KG1 (cell line): Measurements from ENCODE around the gene USF2.
"Not testable (repeated sequence)": the region's sequence is repeated elsewhere in the genome, so short reads cannot be mapped to it uniquely, and the experiment has no call there.

Experiments
- DNase-seq: peaks from one replicate; lab custom pipeline; 2025; lab: John Stamatoyannopoulos, UW

The USF2 gene

DNA sequence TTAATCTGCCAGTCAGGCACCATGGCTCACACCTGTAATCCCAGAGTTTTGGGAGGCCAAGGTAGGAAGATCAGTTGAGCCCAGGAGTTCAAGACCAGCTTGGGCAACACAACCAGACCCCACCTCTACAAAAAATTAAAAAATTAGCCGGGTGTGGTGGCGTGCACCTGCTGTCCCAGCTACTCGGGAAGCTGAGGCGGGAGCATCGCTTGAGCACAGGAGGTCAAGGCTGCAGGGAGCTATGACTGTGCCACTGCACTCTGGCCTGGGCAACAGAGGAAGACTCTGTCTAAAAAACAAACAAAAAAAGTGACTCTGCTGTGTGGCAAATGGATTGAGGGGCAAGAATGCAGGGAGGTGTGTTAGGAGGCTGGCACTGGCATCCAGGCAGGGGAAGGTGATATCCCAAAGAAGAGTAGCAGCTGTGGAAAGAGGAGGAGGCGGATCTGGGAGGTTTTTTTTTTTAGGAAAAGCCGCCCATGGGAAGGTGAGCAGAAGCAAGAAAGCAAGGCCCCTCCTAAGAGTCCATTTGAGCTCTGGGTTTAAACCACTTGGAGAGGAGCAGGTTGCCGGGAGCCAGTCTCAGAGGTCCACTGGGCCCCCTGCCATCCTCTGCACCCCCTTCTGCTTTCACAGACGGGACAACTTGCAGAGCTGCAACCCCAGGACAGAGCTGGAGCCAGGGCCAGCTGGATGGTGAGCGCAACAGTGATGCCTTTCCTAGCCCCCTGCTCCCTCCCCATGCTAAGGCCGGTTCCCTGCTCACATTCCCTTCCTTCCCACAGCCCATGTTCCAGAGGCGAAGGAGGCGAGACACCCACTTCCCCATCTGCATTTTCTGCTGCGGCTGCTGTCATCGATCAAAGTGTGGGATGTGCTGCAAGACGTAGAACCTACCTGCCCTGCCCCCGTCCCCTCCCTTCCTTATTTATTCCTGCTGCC lies 15.7 kb downstream of the USF2 start:
- DNase-seq, result no peak

- no peak for DNase-seq
Observed at GRCh38 chr19:35285095-35285449, 16.3 kb downstream of the USF2 start.

DNA sequence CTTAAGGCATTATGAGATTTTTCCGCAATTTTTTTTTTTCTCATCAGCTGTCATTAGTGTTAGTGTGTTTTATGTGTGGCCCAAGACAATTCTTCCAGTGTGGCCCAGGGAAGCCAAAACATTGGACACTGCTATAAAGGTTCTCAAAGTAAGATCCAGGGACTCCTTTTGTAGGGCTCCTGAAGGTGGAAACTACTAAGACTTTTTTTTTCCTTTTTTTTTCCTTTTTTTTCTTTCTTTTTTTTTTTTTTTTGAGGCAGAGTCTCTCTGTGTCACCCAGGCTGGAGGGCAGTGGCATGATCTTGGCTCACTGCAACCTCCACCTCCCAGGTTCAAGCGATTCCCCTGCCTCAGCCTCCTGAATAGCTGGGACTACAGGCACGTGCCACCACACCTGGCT lies 16.7 kb downstream of the USF2 start:
- not testable (repeated sequence) for DNase-seq

DNA sequence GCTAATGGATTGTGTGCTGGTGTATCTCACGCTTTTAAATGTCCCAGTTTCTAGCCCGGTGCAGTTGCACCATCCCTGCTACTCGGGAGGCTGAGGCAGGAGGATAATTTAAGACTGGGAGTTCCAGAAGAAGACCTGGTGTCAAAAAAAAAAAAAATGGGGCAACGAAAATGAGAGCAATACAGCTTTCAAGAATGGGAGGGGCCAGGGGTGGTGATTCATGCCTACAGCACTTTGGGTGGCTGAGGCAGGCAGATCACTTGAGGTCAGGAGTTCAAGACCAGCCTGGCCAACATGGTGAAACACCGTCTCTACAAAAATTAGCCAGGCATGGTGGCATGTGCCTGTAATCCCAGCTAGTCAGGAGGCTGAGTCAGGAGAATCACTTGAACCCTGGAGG lies 17.3 kb downstream of the USF2 start:
- not testable (repeated sequence) for DNase-seq

- DNase-seq, result no peak
Observed at GRCh38 chr19:35287713-35288112, 19.0 kb downstream of the USF2 start.

DNA sequence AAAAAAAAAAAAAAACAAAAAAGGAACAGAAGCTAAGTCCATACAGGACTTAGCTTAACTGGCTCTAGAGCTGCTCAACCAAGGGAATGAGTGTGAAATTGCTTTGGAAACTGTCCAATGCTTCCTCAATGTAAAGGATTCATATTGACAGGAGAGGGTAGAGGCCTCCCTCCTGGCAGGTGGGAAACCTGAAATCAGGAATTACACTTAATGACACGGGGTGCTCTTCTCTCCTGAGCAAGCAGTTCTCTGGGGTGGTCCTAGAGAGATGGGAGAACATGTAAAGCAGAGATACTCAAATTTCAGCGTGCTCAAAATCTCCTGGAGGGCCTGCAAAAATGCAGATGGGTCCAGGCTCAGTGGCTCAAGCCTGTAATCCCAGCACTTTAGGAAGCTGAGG lies 19.6 kb downstream of the USF2 start:
- no peak for DNase-seq

GRCh38 chr19:35288906-35289305 lies 20.1 kb downstream of the USF2 start:
- DNase-seq, result no peak

DNA sequence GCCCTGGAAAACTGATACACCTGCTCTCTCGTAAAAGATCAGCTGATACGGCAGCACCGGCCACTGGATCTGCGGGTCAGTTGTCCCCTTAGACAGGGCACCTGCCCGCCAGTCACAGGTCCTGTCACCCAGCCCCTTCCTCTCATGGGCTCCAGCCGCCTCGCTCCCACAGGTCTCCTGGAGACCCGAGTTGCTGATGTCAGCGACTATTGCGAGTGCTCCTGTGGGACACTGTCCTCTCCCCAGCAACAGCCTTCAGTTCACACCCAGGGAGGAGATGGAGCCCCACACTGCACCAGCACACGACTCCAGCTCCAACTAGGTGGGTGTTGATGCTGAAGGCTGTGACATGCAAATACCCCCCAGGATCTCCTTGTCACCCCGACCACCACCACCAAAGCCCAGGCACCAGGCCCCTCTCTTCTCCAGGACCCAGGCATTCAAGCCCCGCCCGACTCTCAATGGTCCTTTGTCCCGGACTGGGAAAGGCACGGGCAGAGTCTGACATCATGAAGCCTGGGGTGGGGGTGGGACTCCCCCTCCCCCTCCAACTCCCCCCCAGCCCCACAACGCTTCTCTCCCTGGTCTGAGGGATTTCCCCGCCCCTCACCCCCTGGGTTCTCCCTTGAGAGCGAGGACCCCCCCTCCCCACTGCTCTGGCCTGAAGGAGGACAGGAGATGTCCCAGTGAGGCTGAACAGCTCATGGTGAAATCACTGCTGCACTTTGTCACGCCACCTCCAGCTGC lies 21.8 kb downstream of the USF2 start:
- no peak for DNase-seq

DNA sequence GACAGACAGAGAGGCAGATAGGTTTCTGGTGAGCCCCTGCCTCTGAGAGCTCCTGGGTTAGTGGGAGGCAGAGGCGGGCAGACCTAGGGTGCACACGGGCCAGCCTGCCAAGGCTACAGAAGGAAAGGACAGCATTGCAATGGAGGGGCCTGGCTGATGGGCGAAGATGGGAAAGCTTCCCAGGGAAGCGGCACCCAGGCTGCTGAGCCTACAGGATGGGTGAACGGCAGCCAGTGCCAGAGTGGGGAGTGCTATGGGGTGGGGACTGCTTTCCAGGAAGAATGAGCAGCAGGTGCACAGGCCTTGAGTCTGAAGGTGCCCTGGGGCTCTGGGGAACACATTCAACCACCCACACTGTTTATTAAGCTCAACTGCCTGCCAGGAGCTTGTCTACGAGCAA lies 22.5 kb downstream of the USF2 start:
- DNase-seq, result no peak

- no peak for DNase-seq
Observed at GRCh38 chr19:35291916-35292315, 23.2 kb downstream of the USF2 start, which contains the start of gene MAG. TSS of gene MAG (plus strand) at chr19:35292161. CDS start at chr19:35295409, 3,248 bp downstream.

DNA sequence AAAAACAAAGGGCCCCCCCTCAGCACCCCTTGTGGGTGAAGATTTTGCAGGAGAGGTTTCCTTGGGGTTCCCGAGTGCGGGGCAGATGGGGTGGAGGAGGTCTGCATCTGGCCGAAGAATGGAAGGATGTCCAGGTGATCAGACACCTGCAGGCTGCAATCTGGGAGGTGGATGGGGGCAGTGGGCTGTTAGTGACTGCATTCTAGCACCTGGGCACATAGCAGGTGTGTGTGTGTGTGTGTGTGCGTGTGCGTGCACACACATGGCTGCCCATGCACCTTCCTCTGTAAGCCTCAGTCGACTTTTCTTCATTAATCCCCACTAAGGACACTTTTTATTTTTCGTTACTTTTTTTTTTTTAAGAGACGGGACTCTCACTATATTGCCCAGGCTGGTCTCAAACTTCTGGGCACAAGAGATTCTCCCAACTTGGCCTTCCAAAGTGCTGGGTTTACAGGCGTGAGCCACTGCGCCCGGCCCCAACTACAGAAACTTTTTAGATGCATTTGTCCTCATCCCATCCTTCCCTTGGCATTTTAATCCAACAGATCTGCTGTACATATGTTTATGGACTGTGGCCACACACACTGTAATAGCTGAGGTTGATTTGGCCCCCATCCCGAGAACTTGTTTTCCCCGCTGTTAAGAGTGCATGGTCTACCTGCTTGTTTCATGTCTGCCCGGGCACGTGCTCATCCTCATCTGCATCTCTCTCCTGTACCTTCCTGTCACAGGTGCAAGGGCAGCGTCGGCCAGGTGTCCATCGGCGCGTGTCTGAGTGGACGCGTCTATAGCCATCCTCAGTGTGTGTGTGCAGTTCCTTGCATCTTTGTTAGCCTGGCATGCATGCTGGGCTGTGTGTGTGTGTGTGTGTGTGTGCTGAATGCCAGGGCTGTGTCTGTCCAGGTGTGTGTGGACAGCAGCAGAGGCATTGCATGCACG lies 23.9 kb downstream of the USF2 start:
- DNase-seq, result no peak

DNA sequence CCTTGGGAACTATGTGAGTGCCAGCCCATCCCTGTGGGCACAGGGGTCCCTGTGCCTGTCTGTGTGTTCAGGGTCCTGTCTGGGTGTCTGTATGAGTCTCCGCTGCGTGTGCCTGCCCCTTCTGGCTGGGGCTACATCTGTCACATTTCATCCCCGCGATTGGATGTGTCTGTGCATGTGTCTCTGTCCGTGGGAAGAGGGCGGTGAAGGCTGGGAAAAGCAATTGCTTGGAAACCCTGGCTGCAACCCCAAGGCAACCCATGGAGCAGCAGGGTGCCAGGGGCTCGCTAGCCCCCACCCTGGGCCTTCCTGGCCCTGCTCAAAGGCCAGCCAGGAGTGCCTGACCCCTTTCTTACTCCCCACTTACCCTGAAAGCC lies 24.6 kb downstream of the USF2 start:
- no peak for DNase-seq

- no peak for DNase-seq
Observed at GRCh38 chr19:35293808-35294207, 25.0 kb downstream of the USF2 start.

DNA sequence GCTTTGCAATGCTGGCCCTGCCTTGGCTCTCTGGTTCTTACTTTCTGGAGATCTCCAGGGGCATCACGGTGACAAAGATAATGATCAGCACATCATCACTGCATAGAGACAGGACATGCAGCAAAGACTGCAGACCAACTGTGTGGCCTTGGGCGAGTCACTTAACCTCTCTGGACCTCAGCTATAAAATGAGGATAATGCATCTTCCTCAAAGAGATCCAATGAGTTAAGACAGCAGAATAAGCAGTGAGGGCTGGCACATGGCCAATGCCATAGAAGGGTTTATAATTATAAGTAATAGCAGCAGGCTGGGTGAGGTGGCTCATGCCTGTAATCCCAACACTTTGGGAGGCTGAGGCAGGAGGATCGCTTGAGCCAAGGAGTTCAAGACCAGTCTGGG lies 25.6 kb downstream of the USF2 start:
- DNase-seq, result no peak

- DNase-seq, result no peak
Observed at GRCh38 chr19:35294859-35295791, 26.4 kb downstream of the USF2 start.

DNA sequence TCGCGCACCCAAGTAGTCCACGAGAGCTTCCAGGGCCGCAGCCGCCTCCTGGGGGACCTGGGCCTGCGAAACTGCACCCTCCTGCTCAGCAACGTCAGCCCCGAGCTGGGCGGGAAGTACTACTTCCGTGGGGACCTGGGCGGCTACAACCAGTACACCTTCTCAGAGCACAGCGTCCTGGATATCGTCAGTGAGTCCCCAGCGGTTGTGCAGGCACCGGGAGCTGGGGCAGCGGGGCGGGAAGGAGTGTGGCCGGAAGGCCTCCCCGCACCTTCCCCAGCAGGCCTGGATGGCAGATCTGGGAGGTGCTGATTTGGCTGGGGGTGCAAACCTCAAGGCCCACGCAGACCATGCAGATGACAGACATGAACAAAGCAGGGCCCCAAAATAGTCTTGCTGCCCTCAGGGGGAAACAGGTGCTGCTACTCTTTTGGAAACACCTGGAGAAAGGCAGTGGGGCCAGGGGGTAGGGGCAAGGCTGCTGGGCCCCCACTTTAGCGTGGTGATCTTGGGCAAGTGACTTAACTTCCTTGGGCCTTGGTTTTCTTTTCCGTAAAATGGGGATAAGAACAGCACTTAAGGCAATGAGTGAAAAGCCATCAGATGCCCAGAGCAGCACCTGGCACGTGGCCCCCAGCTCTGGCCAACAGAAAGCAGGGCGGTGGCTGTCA lies 27.2 kb downstream of the USF2 start:
- peak; percentile 71 for DNase-seq

GRCh38 chr19:35296644-35297514 lies 28.1 kb downstream of the USF2 start:
- DNase-seq, result no peak

DNA sequence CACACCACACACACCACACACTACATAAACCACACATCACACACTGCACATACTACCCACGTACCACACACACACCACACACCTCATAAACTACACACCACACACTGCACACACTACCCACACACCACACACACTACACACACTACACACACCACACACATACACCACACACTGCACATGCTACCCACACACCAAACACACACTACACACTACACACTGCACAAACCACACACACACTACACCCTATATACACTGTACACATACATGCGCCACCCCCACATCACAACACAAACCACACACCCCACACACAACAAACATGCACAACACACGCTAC lies 28.7 kb downstream of the USF2 start:
- no peak for DNase-seq

DNA sequence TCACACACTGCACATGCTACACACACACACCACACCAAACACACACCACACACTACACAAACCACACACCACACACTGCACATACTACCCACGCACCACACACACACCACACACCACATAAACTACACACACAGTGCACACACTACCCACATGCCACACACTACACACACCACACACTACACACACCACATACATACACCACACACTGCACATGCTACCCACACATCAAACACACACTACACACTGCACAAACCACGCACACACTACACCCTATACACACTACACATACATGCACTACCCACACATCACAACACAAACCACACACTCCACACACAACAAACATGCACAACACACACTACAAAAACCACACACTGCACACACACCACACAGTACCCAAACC lies 29.2 kb downstream of the USF2 start:
- DNase-seq, result no peak

- DNase-seq, result no peak
Observed at GRCh38 chr19:35298561-35298972, 29.8 kb downstream of the USF2 start.
